Keratinocyte (primary cell): ENCODE data around the gene ZNF106. TPM values are rescaled to one million over a fixed set of nuclear protein-coding genes. Genes with fewer than 3 reads are reported as not detected.

Source experiments
- DNase-seq: peaks from one replicate; pipeline ENCODE4 v3.0.0-alpha.2; 2011; ENCODE audit warnings: low read depth, missing footprints, low spot score
- FAIRE-seq: peaks from 2 replicates; lab custom pipeline; 2011; peaks lifted over from hg19 to GRCh38; lab: Jason Lieb, UNC
- H2AFZ ChIP-seq: 2 replicates; pipeline ENCODE4 v1.6.0; 2012; ENCODE audit warnings: low read length, control low read depth, inconsistent platforms; ENCODE audit not compliant: control insufficient read depth
- H3K27ac ChIP-seq: 2 replicates; pipeline ENCODE4 v1.5.1; 2011; ENCODE audit warnings: low read length; ENCODE audit not compliant: control insufficient read depth, insufficient read depth
- H3K27me3 ChIP-seq: 3 replicates; pipeline ENCODE4 v1.6.0; 2011; ENCODE audit warnings: low read length; ENCODE audit not compliant: control insufficient read depth, insufficient read depth; ENCODE audit errors: extremely low read depth
- H3K36me3 ChIP-seq, 2 experiments: 2 replicates in 1 of 2; 3 replicates in 1 of 2; pipeline ENCODE4 v1.5.1; 2011; ENCODE audit warnings: low read length in 2 of 2, mild to moderate bottlenecking in 1 of 2; ENCODE audit not compliant: control insufficient read depth in 2 of 2, insufficient read depth in 2 of 2; ENCODE audit errors: extremely low read depth in 1 of 2
- H3K4me1 ChIP-seq: 3 replicates; pipeline ENCODE4 v1.5.1; 2011; ENCODE audit warnings: low read length; ENCODE audit not compliant: control insufficient read depth, insufficient read depth; ENCODE audit errors: extremely low read depth
- H3K4me2 ChIP-seq: 3 replicates; pipeline ENCODE4 v1.6.0; 2011; ENCODE audit warnings: low read depth, low read length; ENCODE audit not compliant: control insufficient read depth, insufficient read depth; ENCODE audit errors: extremely low read depth
- H3K4me3 ChIP-seq, 3 experiments: fragments of 200-600 bp in 1 of 3; sonication (generic) in 1 of 3; 2 replicates in 2 of 3; 3 replicates in 1 of 3; pipeline ENCODE4 v1.5.1; 2011 to 2016; ENCODE audit warnings: low read length in 3 of 3, mild to moderate bottlenecking in 3 of 3, control low read depth in 2 of 3, inconsistent platforms in 1 of 3, low read depth in 1 of 3, mixed read lengths in 1 of 3, mixed run types in 1 of 3, moderate library complexity in 1 of 3; ENCODE audit not compliant: control insufficient read depth in 2 of 3, insufficient read depth in 2 of 3; ENCODE audit errors: extremely low read depth in 1 of 3
- H3K79me2 ChIP-seq: 2 replicates; pipeline ENCODE4 v1.6.0; 2012; ENCODE audit warnings: low read length; ENCODE audit not compliant: control insufficient read depth, insufficient read depth
- H3K9ac ChIP-seq: 3 replicates; pipeline ENCODE4 v1.6.0; 2011; ENCODE audit warnings: low read length; ENCODE audit not compliant: control insufficient read depth, insufficient read depth; ENCODE audit errors: extremely low read depth
- H3K9me1 ChIP-seq: 3 replicates; pipeline ENCODE4 v1.6.0; 2011; ENCODE audit warnings: low read length; ENCODE audit not compliant: control insufficient read depth, insufficient read depth; ENCODE audit errors: extremely low read depth
- H3K9me3 ChIP-seq: 2 replicates; pipeline ENCODE4 v1.5.1; 2012; ENCODE audit warnings: low read depth, low read length; ENCODE audit not compliant: control insufficient read depth
- H4K20me1 ChIP-seq: 3 replicates; pipeline ENCODE4 v1.6.0; 2011; ENCODE audit warnings: low read length; ENCODE audit not compliant: control insufficient read depth, insufficient read depth; ENCODE audit errors: extremely low read depth
- EZH2 ChIP-seq: IDR thresholded peaks from one replicate; pipeline ENCODE4 v1.6.1; 2012; ENCODE audit warnings: inconsistent platforms, mild to moderate bottlenecking, low read length, moderate library complexity
- dilution Hi-C: fragments of 300-500 bp; cut with MboI; formaldehyde crosslinking; loops from one replicate; pipeline ENCODE4 v1.7.0; 2020; ENCODE audit warnings: low sequenced_read_pairs; ENCODE audit not compliant: extremely low pct_ligation_motif_present
- polyA plus RNA-seq, 5 experiments: library from polyadenylated mRNA; depleted of rRNA in 3 of 5; stranded (reverse) in 3 of 5; stranded (forward) in 1 of 5; unstranded in 1 of 5; fragments of >200 nt; gene quantifications; 1 replicate in 1 of 5; 2 replicates in 3 of 5; 3 replicates in 1 of 5; pipeline versions ENCODE4 v1.2.1 to v1.2.3, GENCODE V29; 2011 to 2012; ENCODE audit warnings: missing spikeins in 2 of 5, low read depth in 1 of 5, low replicate concordance in 1 of 5
- TF ChIP-seq, protein P1 (sequence below), 3 experiments: IDR thresholded peaks in 1 of 3; conservative IDR thresholded peaks in 1 of 3; optimal IDR thresholded peaks in 1 of 3; 2 replicates in 2 of 3; 3 replicates in 1 of 3; pipeline versions ENCODE3 to v1.5.1; 2011; ENCODE audit warnings: low read length in 3 of 3, mild to moderate bottlenecking in 3 of 3, moderate library complexity in 2 of 3, control low read depth in 1 of 3, inconsistent platforms in 1 of 3; ENCODE audit not compliant: insufficient read depth in 2 of 3; ENCODE audit errors: extremely low read depth in 1 of 3

ZNF106 gene
- polyA plus RNA-seq, 1 donor (not counting 4 experiments of a cell fraction or from before 2014, with no cell fraction given), result 24.6 TPM

DNA sequence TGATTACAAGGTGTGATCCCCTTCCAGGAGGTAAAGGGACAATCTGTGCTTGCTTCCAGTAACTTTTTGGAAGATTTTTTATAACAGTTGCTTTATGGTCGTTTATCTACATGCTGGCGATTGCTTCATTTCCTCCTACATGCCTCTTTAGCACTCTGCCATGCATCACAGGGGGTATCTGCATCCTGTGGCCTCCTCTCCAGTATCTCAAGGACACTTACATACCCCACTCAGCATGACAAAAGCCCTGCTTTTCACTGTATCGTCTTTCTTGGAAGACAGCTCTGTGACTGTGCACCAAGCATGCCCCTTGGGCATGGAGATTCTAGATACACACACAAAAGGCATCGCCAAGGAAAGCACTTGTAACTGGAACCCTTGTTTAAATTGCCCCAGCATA lies 106.3 kb downstream of the ZNF106 start:
- no peaks in the 10 kb centered on the region for H3K9me1 ChIP-seq
- H3K27ac ChIP-seq, result no peak overlapping the region
- no peak overlapping the region for H3K4me3 ChIP-seq
- dilution Hi-C loops, result no loop called here
- no peak for TF ChIP-seq EZH2
- TF ChIP-seq, protein P1, sequence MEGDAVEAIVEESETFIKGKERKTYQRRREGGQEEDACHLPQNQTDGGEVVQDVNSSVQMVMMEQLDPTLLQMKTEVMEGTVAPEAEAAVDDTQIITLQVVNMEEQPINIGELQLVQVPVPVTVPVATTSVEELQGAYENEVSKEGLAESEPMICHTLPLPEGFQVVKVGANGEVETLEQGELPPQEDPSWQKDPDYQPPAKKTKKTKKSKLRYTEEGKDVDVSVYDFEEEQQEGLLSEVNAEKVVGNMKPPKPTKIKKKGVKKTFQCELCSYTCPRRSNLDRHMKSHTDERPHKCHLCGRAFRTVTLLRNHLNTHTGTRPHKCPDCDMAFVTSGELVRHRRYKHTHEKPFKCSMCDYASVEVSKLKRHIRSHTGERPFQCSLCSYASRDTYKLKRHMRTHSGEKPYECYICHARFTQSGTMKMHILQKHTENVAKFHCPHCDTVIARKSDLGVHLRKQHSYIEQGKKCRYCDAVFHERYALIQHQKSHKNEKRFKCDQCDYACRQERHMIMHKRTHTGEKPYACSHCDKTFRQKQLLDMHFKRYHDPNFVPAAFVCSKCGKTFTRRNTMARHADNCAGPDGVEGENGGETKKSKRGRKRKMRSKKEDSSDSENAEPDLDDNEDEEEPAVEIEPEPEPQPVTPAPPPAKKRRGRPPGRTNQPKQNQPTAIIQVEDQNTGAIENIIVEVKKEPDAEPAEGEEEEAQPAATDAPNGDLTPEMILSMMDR (optimal IDR thresholded peaks at IDR 0.05 in 1 of 3, IDR thresholded peaks at IDR 0.05 in 1 of 3, conservative IDR thresholded peaks at IDR 0.05 in 1 of 3; ENCODE audit: extremely low read depth in 1 of 3, insufficient read depth in 2 of 3, low read length in 3 of 3), result no peak
- H3K4me1 ChIP-seq, result no peaks in the 10 kb centered on the region
- no peaks in the 10 kb centered on the region for H3K79me2 ChIP-seq
- H3K27me3 ChIP-seq, result no peaks in the 10 kb centered on the region
- peaks cover 0 to 11% of the 10 kb centered on the region in 2 experiments for H3K36me3 ChIP-seq
- no peaks in the 10 kb centered on the region for H3K9me3 ChIP-seq
- H2AFZ ChIP-seq, result no peak overlapping the region
- H4K20me1 ChIP-seq, result no peaks in the 10 kb centered on the region
- H3K4me2 ChIP-seq, result no peak overlapping the region
- DNase-seq (no peak), FAIRE-seq (no peak)
- no peak overlapping the region for H3K9ac ChIP-seq

DNA sequence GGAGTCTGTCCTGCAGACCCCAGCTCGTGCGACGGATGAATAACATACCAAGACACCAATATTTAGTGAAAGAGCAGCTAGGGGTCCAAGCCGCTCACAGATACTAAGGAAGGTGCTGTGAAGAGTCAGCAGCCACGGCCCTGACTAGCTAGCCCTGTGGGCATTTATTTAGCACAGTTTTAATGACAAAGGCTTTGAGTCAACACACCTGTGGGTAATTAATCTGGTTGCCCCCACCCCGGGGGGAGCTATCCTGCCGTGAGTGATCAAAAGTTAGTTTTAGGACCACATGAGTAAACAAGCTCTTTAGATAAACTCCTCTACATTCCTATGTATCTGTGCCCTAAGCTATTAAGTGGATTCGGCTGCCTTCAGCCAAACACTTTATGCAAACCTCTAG lies 112.9 kb downstream of the ZNF106 start:
- H3K9ac ChIP-seq, result no peak overlapping the region
- H3K27ac ChIP-seq, result no peak overlapping the region
- H3K9me1 ChIP-seq, result no peaks in the 10 kb centered on the region
- DNase-seq (no peak), FAIRE-seq (no peak)
- H2AFZ ChIP-seq, result no peak overlapping the region
- H3K79me2 ChIP-seq, result no peaks in the 10 kb centered on the region
- H4K20me1 ChIP-seq, result no peaks in the 10 kb centered on the region
- no peak for TF ChIP-seq EZH2
- TF ChIP-seq, protein P1 (optimal IDR thresholded peaks at IDR 0.05 in 1 of 3, IDR thresholded peaks at IDR 0.05 in 1 of 3, conservative IDR thresholded peaks at IDR 0.05 in 1 of 3; ENCODE audit: extremely low read depth in 1 of 3, insufficient read depth in 2 of 3, low read length in 3 of 3), result no peak
- no peaks in the 10 kb centered on the region for H3K4me1 ChIP-seq
- H3K9me3 ChIP-seq, result no peaks in the 10 kb centered on the region
- H3K4me3 ChIP-seq, result no peak overlapping the region
- H3K36me3 ChIP-seq, result peaks cover 0 to 3% of the 10 kb centered on the region in 2 experiments
- dilution Hi-C loops, result no loop called here
- no peak overlapping the region for H3K4me2 ChIP-seq
- H3K27me3 ChIP-seq, result no peaks in the 10 kb centered on the region
